Parathyroid adenoma (tissue), 2 donors: ENCODE measurements around the gene GID8.

Experiments used
- H2AFZ ChIP-seq: fragments of 300-600 bp; sonication (generic); one replicate; pipeline ENCODE4 v1.7.0; 2017; ENCODE audit warnings: antibody characterized with exemption, mild to moderate bottlenecking
- H3K27ac ChIP-seq: fragments of 300-600 bp; sonication (generic); one replicate; pipeline ENCODE4 v1.7.0; 2017
- H3K27me3 ChIP-seq: fragments of 300-600 bp; sonication (generic); one replicate; pipeline ENCODE4 v1.7.0; 2017; ENCODE audit warnings: low read length; ENCODE audit not compliant: control insufficient read depth, insufficient read depth
- H3K36me3 ChIP-seq: fragments of 300-600 bp; sonication (generic); one replicate; pipeline ENCODE4 v1.7.0; 2017; ENCODE audit warnings: low read length; ENCODE audit not compliant: control insufficient read depth, insufficient read depth
- H3K4me1 ChIP-seq: fragments of 300-600 bp; sonication (generic); one replicate; pipeline ENCODE4 v1.7.0; 2017; ENCODE audit warnings: control low read depth
- H3K4me2 ChIP-seq: fragments of 300-600 bp; sonication (generic); one replicate; pipeline ENCODE4 v1.7.0; 2017; ENCODE audit warnings: low read length
- H3K4me3 ChIP-seq: fragments of 300-600 bp; sonication (generic); one replicate; pipeline ENCODE4 v1.7.0; 2017; ENCODE audit warnings: low read depth, low read length
- H3K79me2 ChIP-seq: fragments of 300-600 bp; sonication (generic); one replicate; pipeline ENCODE4 v1.7.0; 2017; ENCODE audit warnings: control low read depth
- H3K9ac ChIP-seq: fragments of 300-600 bp; sonication (generic); one replicate; pipeline ENCODE4 v1.7.0; 2017; ENCODE audit warnings: mild to moderate bottlenecking
- H3K9me3 ChIP-seq: fragments of 300-600 bp; sonication (generic); one replicate; pipeline ENCODE4 v1.7.0; 2017; ENCODE audit warnings: low read length; ENCODE audit not compliant: control insufficient read depth
- CTCF ChIP-seq: fragments of 300-600 bp; sonication (generic); IDR thresholded peaks from one replicate; pipeline ENCODE4 v1.7.0; 2017; ENCODE audit warnings: antibody characterized with exemption, mild to moderate bottlenecking
- donor health status: primary hyperparathyroidism.

The GID8 gene

GRCh38 chr20:62910777-62911497 is 27.0 kb upstream of the GID8 start:
- H3K4me1 ChIP-seq, result peaks cover 3% of the 10 kb centered on the region
- H3K9me3 ChIP-seq, result no peaks in the 10 kb centered on the region
- H3K79me2 ChIP-seq, result peaks cover 63% of the 10 kb centered on the region
- TF ChIP-seq CTCF, result no peak
- no peak overlapping the region for H2AFZ ChIP-seq
- H3K27me3 ChIP-seq, result no peaks in the 10 kb centered on the region
- no peak overlapping the region for H3K4me3 ChIP-seq
- no peak overlapping the region for H3K9ac ChIP-seq
- H3K27ac ChIP-seq, result no peak overlapping the region
- H3K4me2 ChIP-seq, result no peak overlapping the region
- H3K36me3 ChIP-seq, result no peaks in the 10 kb centered on the region

- H3K9ac ChIP-seq, result no peak overlapping the region
- no peaks in the 10 kb centered on the region for H3K9me3 ChIP-seq
- peaks cover 67% of the 10 kb centered on the region for H3K79me2 ChIP-seq
- peaks cover 3% of the 10 kb centered on the region for H3K4me1 ChIP-seq
- H3K36me3 ChIP-seq, result no peaks in the 10 kb centered on the region
- H3K27ac ChIP-seq, result no peak overlapping the region
- no peaks in the 10 kb centered on the region for H3K27me3 ChIP-seq
- no peak overlapping the region for H3K4me2 ChIP-seq
- no peak for TF ChIP-seq CTCF
- no peak overlapping the region for H3K4me3 ChIP-seq
- no peak overlapping the region for H2AFZ ChIP-seq
Measured at GRCh38 chr20:62911701-62912280, 26.2 kb upstream of the GID8 start.

GRCh38 chr20:62913043-62913630 is 24.8 kb upstream of the GID8 start:
- Histone ChIP-seq H3K4me3 (no peak overlapping the region), H3K9me3 (no peaks in the 10 kb centered on the region), H3K27ac (no peak overlapping the region), H3K27me3 (no peaks in the 10 kb centered on the region), H3K4me2 (no peak overlapping the region), H3K4me1 (peaks cover 10% of the 10 kb centered on the region), H3K79me2 (peaks cover 76% of the 10 kb centered on the region), H2AFZ (no peak overlapping the region), H3K9ac (no peak overlapping the region), H3K36me3 (no peaks in the 10 kb centered on the region)
- no peak for TF ChIP-seq CTCF

- Histone ChIP-seq H3K9me3 (no peaks in the 10 kb centered on the region), H3K36me3 (no peaks in the 10 kb centered on the region), H3K4me2 (no peak overlapping the region), H3K27me3 (no peaks in the 10 kb centered on the region), H3K4me1 (peaks cover 16% of the 10 kb centered on the region), H2AFZ (no peak overlapping the region), H3K4me3 (no peak overlapping the region), H3K9ac (no peak overlapping the region), H3K79me2 (peaks cover 82% of the 10 kb centered on the region), H3K27ac (no peak overlapping the region)
- TF ChIP-seq CTCF, result no peak
Measured at GRCh38 chr20:62914436-62914835, 23.5 kb upstream of the GID8 start.
